ENCODE data around the gene ADAR. TPM values are rescaled to one million over a fixed set of nuclear protein-coding genes. Genes with fewer than 3 reads are reported as not detected.
A peak's percentile ranks its signal among the peaks of the same experiment; 100 is the strongest.

Gene ADAR
- total RNA-seq, 1 donor from 2014 or later, result 180 TPM

- Mint-ChIP-seq H3K36me3 (peaks cover 12% of the 10 kb centered on the region), H3K27ac (peak overlapping the region; percentile 96), H3K27me3 (peaks cover under 1% of the 10 kb centered on the region), H3K4me3 (peak overlapping the region; percentile 93), H3K9me3 (no peaks in the 10 kb centered on the region), H3K4me1 (ENCODE audit: unreplicated experiment) (peaks cover 31% of the 10 kb centered on the region)
- TF ChIP-seq CTCF (conservative IDR thresholded peaks at IDR 0.05), result no peak
- peak; percentile 99 for DNase-seq (ENCODE audit: extremely low spot score, unreplicated experiment)
Measured at GRCh38 chr1:154558720-154559465, 49.1 kb downstream of the ADAR start.

- H3K27me3 Mint-ChIP-seq, result no peaks in the 10 kb centered on the region
- H3K27ac Mint-ChIP-seq, result peak within 1 kb of the TSS; percentile 96
- peaks cover 31% of the 10 kb centered on the region for H3K4me1 Mint-ChIP-seq (ENCODE audit: unreplicated experiment)
- no peak for DNase-seq (ENCODE audit: extremely low spot score, unreplicated experiment)
- TF ChIP-seq CTCF (conservative IDR thresholded peaks at IDR 0.05), result no peak
- H3K4me3 Mint-ChIP-seq, result peak within 1 kb of the TSS; percentile 96
- no peaks in the 10 kb centered on the region for H3K9me3 Mint-ChIP-seq
- H3K36me3 Mint-ChIP-seq, result peaks cover 17% of the 10 kb centered on the region
Measured at GRCh38 chr1:154557939-154558719, 49.9 kb downstream of the ADAR start, which contains the start of gene UBE2Q1. UBE2Q1 (minus strand) TSS chr1:154558662; CDS start chr1:154558553, 109 bp downstream.

GRCh38 chr1:154557248-154557938 lies 50.6 kb downstream of the ADAR start:
- Mint-ChIP-seq H3K36me3 (peaks cover 17% of the 10 kb centered on the region), H3K4me3 (peak overlapping the region; percentile 96), H3K27ac (peak overlapping the region; percentile 90), H3K9me3 (no peaks in the 10 kb centered on the region), H3K4me1 (ENCODE audit: unreplicated experiment) (peaks cover 31% of the 10 kb centered on the region), H3K27me3 (no peaks in the 10 kb centered on the region)
- no peak for DNase-seq (ENCODE audit: extremely low spot score, unreplicated experiment)
- TF ChIP-seq CTCF (conservative IDR thresholded peaks at IDR 0.05), result no peak

- Mint-ChIP-seq H3K4me1 (ENCODE audit: unreplicated experiment) (peaks cover 31% of the 10 kb centered on the region), H3K4me3 (peak overlapping the region; percentile 96), H3K36me3 (peaks cover 17% of the 10 kb centered on the region), H3K27ac (peak overlapping the region; percentile 69), H3K27me3 (no peaks in the 10 kb centered on the region), H3K9me3 (no peaks in the 10 kb centered on the region)
- no peak for DNase-seq (ENCODE audit: extremely low spot score, unreplicated experiment)
- TF ChIP-seq CTCF (conservative IDR thresholded peaks at IDR 0.05), result no peak
Measured at GRCh38 chr1:154556422-154556821, 51.6 kb downstream of the ADAR start.

Data from type B pancreatic cell (in vitro differentiated cells).